Measurements from ENCODE around the gene TAS2R3.

TAS2R3 gene

DNA sequence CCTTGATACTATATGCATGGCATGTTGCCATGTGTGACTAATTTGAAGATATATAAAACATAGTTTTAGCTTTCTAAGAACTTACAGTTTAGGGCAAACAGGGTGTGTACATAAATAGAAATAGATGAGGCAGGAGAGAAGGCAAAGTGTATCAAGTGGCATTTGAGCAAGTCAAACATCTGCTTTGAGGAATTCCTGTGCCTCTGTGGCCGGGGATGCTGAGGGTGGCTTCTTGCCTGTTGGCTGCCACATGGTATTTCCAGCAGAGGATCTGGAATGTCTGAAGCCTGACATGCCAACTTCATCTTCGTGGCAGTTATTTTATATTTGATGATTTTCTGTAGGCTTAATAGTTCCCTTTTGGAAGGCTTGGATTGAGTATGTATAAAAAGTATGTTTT is 19.8 kb upstream of the TAS2R3 start:
- no peak for TF ChIP-seq EGR1 (IDR thresholded peaks at IDR 0.05)
- TF ChIP-seq NFIC (IDR thresholded peaks at IDR 0.05) = no peak
- no peak for TF ChIP-seq TEAD4 (IDR thresholded peaks at IDR 0.05)
- no peak for TF ChIP-seq CREB1 (IDR thresholded peaks at IDR 0.05; ENCODE audit: low read depth)
- TF ChIP-seq ZBTB7A (IDR thresholded peaks at IDR 0.05; ENCODE audit: low read depth) = no peak
- TF ChIP-seq YY1 (IDR thresholded peaks at IDR 0.05; ENCODE audit: low read depth) = no peak
- no peak for TF ChIP-seq TAF1 (IDR thresholded peaks at IDR 0.05; ENCODE audit: low read depth)
- TF ChIP-seq, protein P1, sequence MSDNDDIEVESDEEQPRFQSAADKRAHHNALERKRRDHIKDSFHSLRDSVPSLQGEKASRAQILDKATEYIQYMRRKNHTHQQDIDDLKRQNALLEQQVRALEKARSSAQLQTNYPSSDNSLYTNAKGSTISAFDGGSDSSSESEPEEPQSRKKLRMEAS (IDR thresholded peaks at IDR 0.05) = no peak
- TF ChIP-seq TCF12 (IDR thresholded peaks at IDR 0.05; ENCODE audit: low read depth) = no peak
- no peak for TF ChIP-seq CEBPB (IDR thresholded peaks at IDR 0.05)
- TF ChIP-seq FOXM1 (IDR thresholded peaks at IDR 0.05; ENCODE audit: borderline replicate concordance, low read depth) = no peak
- TF ChIP-seq, protein P2, sequence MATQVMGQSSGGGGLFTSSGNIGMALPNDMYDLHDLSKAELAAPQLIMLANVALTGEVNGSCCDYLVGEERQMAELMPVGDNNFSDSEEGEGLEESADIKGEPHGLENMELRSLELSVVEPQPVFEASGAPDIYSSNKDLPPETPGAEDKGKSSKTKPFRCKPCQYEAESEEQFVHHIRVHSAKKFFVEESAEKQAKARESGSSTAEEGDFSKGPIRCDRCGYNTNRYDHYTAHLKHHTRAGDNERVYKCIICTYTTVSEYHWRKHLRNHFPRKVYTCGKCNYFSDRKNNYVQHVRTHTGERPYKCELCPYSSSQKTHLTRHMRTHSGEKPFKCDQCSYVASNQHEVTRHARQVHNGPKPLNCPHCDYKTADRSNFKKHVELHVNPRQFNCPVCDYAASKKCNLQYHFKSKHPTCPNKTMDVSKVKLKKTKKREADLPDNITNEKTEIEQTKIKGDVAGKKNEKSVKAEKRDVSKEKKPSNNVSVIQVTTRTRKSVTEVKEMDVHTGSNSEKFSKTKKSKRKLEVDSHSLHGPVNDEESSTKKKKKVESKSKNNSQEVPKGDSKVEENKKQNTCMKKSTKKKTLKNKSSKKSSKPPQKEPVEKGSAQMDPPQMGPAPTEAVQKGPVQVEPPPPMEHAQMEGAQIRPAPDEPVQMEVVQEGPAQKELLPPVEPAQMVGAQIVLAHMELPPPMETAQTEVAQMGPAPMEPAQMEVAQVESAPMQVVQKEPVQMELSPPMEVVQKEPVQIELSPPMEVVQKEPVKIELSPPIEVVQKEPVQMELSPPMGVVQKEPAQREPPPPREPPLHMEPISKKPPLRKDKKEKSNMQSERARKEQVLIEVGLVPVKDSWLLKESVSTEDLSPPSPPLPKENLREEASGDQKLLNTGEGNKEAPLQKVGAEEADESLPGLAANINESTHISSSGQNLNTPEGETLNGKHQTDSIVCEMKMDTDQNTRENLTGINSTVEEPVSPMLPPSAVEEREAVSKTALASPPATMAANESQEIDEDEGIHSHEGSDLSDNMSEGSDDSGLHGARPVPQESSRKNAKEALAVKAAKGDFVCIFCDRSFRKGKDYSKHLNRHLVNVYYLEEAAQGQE (IDR thresholded peaks at IDR 0.05; ENCODE audit: low read depth) = no peak
- no peak for TF ChIP-seq EP300 (IDR thresholded peaks at IDR 0.05; ENCODE audit: borderline replicate concordance)
- TF ChIP-seq RAD21 (IDR thresholded peaks at IDR 0.05; ENCODE audit: low read depth) = no peak
- TF ChIP-seq, protein P3, sequence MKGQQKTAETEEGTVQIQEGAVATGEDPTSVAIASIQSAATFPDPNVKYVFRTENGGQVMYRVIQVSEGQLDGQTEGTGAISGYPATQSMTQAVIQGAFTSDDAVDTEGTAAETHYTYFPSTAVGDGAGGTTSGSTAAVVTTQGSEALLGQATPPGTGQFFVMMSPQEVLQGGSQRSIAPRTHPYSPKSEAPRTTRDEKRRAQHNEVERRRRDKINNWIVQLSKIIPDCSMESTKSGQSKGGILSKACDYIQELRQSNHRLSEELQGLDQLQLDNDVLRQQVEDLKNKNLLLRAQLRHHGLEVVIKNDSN (IDR thresholded peaks at IDR 0.05) = no peak

DNA sequence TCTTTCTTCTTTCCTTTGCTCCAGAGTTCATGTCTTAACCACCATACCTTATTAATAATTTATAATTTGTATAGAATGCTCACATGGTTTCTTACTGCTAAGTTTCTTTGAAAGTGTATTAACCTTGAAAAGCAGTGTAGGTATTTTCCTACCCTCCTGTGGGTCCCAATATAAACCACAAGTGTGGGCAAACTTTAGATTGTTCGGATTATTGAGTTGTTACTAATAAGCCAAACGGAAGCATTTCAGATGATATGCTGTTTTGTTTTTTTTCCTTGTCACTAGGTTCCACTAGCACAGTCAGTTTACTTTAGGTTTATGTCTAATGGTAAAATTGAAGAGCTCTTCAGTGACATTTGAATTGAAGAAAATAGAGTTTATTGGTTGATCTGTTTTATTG is 15.5 kb upstream of the TAS2R3 start:
- TF ChIP-seq YY1 (IDR thresholded peaks at IDR 0.05; ENCODE audit: low read depth) (no peak), ZBTB7A (IDR thresholded peaks at IDR 0.05; ENCODE audit: low read depth) (no peak), NFIC (IDR thresholded peaks at IDR 0.05) (no peak), TAF1 (IDR thresholded peaks at IDR 0.05; ENCODE audit: low read depth) (no peak), TCF12 (IDR thresholded peaks at IDR 0.05; ENCODE audit: low read depth) (no peak)
- TF ChIP-seq, protein P3 (IDR thresholded peaks at IDR 0.05) = no peak

DNA sequence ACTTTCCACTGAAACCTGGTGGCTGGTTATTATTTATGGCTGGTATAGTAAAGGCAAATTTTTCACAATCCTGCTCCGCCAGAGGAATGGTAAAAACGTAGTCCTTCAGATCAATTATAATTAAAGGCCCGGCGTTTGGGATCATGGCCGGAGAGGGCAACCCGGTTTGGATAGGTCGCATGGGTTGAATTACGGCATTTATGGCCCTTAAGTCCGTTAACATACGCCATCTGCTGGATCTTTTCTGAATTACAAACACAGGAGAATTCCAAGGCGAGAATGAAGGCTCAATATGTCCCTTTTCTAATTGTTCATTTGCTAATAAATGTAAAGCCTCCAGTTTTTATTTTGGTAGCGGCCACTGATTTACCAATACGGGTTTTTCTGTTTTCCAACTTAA is 11.3 kb upstream of the TAS2R3 start:
- TF ChIP-seq NFIC (IDR thresholded peaks at IDR 0.05) (no peak), CEBPB (IDR thresholded peaks at IDR 0.05) (no peak), TAF1 (IDR thresholded peaks at IDR 0.05; ENCODE audit: low read depth) (no peak)
- TF ChIP-seq, protein P1 (IDR thresholded peaks at IDR 0.05) = no peak

DNA sequence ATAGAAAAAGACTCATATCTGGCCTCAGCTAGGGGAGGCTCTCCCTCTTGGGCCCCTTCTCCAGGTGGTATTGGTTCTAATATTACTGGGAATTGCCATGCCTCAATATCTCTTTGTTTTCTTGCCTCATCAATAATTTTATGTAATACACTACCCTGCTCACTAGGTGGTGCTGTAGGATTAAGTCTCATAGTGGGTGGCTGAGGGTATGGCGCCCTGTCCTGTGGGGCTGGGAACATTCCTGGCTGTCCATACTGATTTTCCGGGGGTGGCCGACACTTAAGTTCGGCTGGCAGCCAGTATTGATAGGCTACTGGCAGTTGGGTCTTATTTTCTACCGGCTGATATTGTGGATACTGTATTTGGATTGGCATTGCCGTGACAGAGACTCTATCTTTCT is 9.0 kb upstream of the TAS2R3 start:
- no peak for TF ChIP-seq CREB1 (IDR thresholded peaks at IDR 0.05; ENCODE audit: low read depth)
- TF ChIP-seq TCF12 (IDR thresholded peaks at IDR 0.05; ENCODE audit: low read depth) = no peak
- TF ChIP-seq RAD21 (IDR thresholded peaks at IDR 0.05; ENCODE audit: low read depth) = peak; percentile 16; the same call in 1 of the 2 replicates
- no peak for TF ChIP-seq NFIC (IDR thresholded peaks at IDR 0.05)
- no peak for TF ChIP-seq CEBPB (IDR thresholded peaks at IDR 0.05)
- no peak for TF ChIP-seq YY1 (IDR thresholded peaks at IDR 0.05; ENCODE audit: low read depth)

DNA sequence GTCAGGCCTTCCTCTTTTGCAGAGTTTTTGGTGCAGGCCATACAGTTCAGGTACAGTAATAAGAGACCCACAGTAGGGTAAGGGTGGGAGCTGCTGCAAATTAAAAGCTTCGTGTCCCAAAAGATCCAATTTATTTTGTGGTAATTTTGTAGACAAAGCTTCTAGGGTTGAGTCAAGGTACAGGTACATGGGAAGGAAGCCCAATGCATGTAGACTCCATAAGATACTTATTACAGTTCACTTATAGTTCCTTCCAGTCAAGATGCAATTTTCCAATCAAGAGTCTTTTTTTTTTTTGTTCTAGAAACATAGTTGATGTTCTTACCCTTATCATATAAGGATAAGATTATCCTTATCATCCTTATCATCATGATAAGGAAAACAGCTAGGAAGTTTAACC is 12.5 kb downstream of the TAS2R3 start, which contains the start of gene TAS2R4:
Gene TAS2R4, plus strand, starts transcription at position 301 of the 400 bp plus-strand sequence. CDS start 1,815 bp downstream, outside the sequence.
- TF ChIP-seq CREB1 (IDR thresholded peaks at IDR 0.05; ENCODE audit: low read depth) (no peak), RAD21 (IDR thresholded peaks at IDR 0.05; ENCODE audit: low read depth) (no peak), YY1 (IDR thresholded peaks at IDR 0.05; ENCODE audit: low read depth) (no peak), FOXM1 (IDR thresholded peaks at IDR 0.05; ENCODE audit: borderline replicate concordance, low read depth) (no peak), TEAD4 (IDR thresholded peaks at IDR 0.05) (no peak), EGR1 (IDR thresholded peaks at IDR 0.05) (no peak), ZBTB7A (IDR thresholded peaks at IDR 0.05; ENCODE audit: low read depth) (no peak), CEBPB (IDR thresholded peaks at IDR 0.05) (no peak), NFIC (IDR thresholded peaks at IDR 0.05) (no peak), TAF1 (IDR thresholded peaks at IDR 0.05; ENCODE audit: low read depth) (no peak), EP300 (IDR thresholded peaks at IDR 0.05; ENCODE audit: borderline replicate concordance) (no peak), TCF12 (IDR thresholded peaks at IDR 0.05; ENCODE audit: low read depth) (no peak)
- TF ChIP-seq, protein P1 (IDR thresholded peaks at IDR 0.05) = no peak
- TF ChIP-seq, protein P3 (IDR thresholded peaks at IDR 0.05) = no peak
- TF ChIP-seq, protein P2 (IDR thresholded peaks at IDR 0.05; ENCODE audit: low read depth) = no peak

Measured in Ishikawa (cell line).